GM21423 (cell line): ENCODE results near the gene SVOPL.

ENCODE experiments used
- ATAC-seq: cut with Tn5 transposase; IDR thresholded peaks from one replicate; pipeline ENCODE4 v1.9.1; 2021; ENCODE audit warnings: mild to moderate bottlenecking, moderate library complexity; ENCODE audit not compliant: unreplicated experiment

Gene SVOPL

DNA sequence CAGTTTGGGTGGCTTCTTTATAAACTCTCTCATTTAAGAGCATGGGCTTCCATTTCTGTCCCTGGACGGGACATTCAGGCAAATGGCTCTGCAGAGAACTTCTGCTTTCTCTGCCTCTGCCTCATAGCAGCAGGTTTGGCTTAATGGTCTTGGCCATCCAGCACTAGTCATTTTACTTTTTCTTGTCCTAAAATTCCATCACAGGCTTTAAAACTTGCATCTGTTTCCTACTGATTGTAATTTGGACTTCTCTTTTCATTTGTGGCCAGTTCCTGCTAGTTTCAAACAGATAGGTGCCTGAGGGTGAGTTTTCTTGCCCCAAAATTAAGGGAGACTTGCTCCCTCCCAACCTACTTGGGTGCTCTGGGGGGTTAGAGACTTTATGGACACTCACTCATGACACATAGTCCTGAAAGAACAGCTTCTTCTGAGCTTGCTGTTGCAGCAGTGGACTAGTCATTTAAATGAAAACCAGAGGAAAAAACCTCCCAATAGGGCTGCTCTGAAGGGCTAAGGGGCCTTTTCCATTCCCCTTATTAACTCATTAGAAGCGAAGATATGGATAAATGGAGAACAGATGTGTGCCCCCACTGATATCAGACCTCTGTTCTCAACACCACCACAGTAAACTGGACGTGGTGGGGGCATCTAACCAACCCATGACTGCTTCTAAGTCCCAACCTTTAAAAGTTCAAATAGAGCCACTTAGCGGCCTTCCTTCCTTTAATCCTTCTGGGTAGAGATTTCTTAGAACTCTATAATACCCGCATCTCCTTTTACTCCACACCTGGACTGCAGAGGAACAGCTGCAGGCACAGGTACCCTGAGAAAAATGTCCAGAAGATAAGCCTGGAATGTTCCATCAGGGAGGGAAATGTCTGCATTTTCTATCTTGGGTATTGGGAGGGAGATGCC, 38.8 kb downstream of the SVOPL start:
- ATAC-seq = no peak

DNA sequence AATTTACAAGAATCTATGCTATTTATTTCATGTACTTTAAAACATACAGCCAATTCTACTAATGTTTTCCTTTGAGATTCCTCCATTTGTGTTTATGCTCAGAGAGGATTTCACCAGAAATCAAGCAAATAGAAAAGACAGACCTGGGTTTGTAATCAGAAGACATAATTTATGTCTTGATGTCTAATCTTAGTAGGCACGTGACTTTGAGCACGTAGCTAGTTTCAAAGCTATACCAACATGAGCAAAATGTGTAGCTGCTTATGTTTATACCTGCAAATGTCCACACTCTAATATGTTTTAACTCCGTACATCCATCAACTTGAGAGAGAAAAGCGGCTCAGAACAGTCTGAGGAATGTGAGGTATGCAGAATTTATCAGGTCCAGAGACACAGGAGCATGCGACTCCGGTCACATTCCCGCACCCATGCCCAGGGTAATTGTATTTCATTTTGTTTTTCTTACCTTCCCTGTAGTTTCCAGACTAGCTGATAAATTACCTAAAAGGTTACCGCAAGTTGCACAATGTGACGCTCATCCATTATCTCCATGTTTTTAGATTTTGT, 40.0 kb downstream of the SVOPL start:
- no peak for ATAC-seq

DNA sequence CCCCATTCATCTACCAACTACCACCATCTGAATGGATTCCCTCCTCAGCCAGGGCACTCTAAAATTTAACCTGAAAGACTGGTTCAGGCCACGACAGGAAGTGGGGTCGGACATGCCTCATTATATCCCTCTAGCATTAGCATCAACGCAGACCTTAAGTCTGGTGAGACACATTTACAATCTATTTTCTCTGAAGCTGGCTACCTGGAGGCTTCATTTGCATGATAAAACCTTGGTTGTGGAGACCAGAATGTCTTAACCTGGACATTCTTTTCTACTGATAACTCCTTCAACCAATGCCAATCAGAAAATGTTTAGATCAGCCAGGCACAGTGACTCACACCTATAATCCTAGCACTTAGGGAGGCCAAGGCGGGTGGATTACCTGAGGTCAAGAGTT, 42.3 kb downstream of the SVOPL start:
- ATAC-seq = no peak

DNA sequence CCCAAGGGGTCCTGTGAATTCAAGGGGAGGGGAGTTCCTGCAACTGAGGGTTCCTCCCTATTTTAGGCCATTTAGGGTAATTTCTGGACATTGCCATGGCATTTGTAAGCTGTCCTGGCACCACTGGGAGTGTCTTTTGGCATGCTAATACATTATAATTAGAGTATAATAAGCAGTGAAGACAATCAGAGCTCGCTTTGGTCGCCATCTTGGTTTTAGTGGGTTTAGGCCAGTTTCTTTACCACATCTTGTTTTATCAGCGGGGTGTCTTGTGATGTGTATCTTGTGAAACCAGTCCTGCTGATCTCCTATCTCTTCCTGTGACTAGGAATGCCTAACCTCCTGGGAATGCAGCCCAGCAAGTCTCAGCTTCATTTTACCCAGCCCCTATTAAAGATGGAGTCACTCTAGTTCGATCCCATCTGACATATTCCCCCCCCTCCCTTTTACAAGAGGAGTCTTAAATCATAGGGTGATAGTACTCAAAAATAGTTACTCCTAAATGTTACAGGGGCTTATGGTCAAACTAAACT, 43.2 kb downstream of the SVOPL start:
- ATAC-seq = no peak

DNA sequence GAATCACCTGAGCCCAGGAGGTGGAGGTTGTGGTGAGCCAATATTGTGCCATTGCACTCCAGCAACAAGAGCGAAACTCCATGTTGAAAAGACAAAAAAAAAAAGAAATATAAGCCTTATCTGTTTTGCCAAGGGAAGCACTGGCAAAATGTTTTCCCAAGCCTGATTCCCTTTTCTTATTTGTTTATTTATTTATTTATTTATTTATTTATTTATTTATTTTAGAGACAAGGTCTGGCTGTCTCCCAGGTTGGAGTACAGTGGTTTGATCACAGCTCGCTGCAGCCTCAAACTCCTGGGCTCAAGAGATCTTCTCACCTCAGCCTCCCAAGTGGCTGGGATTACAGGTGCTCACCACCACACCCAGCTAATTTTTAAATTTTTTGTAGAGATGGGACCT, 44.2 kb downstream of the SVOPL start:
- no peak for ATAC-seq

DNA sequence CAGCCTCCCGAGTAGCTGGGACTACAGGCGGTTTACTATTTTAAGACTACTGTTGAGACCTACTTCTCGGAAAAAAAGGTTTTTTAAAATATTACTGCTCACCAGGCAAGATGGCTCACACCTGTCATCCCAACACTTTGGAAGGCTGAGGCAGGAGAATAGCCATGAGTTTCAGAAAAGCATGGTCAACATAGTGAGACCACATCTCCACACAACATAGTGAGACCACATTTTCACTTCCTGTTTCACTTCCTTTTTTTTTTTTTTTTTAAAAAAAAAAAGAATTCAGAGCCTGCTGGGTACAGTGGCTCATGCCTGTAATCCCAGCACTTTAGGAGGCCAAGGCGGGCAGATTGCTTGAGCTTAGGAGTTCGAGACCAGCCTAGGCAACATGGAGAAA, 46.5 kb downstream of the SVOPL start:
- ATAC-seq = no peak

DNA sequence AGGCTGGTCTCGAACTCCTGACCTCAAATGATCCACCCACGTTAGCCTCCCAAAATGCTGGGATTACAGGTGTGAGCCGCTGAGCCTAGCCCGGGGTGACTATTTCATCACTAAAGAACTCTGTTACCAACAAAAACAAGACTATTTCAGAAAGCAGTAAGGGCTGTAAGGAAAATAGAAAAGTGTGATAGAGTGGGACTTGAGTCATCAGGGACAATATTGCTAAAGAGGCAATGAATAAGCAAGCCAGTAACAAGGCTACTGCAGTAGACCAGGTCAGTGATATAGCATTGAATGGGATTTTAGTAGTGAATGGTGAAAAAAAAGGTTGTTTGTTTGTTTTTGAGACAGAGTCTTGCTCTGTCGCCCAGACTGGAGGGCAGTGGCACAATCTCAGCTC, 51.7 kb downstream of the SVOPL start:
- no peak for ATAC-seq

DNA sequence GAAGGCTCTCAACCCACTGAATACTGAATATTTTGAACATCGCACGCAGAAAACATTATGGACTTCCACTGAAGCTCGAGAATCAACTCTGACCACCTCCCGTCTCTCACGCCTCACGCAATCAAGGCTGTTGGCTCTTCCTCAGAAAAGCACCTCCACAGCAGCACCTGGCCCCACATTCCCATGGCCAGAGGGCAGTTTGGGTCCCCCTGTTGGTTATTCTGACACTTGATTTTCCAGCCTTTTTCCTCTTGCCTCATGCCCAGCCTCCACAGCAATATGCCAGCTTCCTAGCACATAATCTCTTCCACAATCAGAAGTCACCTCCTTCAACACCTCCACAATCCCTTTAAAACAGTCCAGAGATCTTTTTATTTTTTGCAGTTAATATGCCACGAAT, 55.9 kb downstream of the SVOPL start:
- ATAC-seq = no peak

DNA sequence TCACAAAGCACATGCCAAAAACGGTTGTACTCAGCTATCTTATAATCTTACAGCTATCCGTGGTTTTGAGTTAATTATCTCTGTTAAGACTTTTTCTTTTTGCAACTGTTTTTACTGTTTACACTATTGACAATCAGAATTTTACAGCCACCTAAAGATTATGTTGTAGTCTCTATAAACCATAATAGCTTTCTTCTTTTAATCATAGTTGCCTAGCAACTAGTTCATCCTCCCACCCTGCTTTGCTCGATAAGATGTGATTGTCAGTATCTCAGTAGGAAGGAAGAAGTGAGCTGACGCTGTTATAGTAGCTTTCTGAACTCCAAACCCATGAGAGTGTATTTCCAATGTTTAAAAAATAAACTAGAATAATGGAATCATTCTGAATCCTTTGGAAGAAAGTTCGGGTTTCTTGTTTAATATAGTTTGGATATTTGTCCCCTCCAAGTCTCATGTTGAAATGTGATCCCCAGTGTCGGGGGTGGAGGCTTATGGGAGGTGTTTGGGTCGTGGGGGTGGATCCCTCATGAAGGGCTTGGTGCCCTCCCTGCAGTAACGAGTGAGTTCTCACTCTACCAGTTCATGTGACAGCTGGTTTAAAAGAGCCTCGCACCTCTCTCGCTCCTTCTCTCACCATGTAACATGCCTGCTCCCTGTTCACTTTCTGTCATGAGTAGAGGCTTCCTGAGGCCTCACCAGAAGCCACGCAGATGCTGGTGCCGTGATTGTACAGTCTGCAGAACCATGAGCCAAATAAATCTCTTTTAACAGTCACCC, 68.1 kb downstream of the SVOPL start:
- ATAC-seq = no peak

DNA sequence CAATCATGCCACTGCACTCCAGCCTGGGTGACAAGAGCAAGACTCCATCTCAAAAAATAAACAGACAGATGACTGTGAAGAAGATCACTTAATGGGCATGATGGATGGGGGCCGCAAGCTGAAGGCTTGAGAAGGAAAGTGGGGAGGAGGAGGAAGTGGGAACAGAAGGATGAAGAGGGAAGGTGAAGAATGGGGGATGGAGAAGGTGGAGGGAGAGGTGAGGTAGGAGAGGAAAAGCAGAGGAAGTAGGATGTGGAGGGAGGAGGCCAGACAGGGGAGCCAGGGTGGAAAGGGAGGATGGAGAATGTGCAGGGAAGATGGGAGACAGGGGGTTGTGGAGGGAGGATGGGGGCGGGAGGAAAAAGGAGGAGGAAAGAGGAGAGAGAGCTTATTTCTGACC, 68.8 kb downstream of the SVOPL start:
- no peak for ATAC-seq

DNA sequence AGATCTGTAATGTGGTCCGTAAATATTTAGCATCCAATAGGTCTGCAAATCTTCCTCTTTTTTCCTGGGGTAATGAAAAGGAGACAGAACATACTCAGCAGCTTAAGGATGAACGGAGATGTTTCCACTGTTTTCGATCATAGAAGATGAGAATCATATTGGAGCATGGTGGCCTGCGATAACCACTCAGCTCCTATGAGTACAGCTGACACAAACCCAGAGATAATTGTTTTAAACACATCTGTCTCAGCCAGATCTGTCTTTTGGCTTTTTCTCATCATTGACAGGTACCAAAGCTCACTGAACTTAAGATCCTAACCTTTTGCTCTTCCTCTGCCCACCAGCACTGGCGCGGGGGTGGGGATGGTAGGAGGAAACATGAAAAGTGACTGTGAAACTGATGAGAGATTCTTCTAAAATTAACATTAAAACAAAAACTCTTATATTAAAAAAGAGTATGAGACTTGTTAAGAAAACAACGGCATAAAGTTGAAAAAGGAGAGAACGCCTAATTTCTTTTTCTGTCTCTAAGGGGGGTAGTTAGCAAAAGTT, 71.0 kb downstream of the SVOPL start:
- ATAC-seq = no peak

DNA sequence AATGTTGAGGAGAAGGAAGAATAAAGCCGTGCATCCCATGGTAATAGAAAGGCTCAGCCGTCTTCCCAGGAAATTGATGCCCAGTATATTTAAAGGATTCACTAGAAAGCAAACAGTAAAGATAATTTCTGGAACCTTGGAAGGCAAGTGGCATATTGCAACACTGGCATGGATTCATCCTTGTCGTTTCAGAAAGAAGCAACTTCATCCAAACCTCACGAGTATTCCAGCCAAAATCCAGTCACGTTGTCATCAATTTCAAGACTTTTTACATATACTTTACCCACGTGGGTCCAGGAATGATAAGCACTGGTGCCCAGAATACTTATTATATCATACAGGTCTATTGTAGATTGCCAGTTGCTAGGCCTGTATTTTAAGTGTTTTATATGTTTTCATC, 73.8 kb downstream of the SVOPL start:
- ATAC-seq = no peak

DNA sequence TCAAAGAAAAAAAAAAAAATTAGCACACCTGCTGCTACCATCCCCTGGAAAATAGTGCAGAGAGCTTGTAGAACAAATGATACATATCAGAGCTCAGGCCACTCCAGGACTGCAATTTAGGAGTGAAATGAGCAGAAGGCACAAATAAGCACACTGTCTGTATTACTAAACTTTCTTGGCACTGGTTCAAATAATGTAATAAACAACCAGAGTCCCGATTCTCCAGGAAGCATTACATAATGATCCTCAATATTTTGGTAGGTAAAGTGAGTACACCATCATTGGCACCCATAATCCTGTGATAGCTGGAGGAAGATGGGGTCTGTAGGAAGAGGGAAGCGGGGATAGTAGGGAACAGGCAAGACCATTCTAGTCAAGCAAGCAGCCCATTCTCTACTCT, 74.3 kb downstream of the SVOPL start:
- no peak for ATAC-seq

DNA sequence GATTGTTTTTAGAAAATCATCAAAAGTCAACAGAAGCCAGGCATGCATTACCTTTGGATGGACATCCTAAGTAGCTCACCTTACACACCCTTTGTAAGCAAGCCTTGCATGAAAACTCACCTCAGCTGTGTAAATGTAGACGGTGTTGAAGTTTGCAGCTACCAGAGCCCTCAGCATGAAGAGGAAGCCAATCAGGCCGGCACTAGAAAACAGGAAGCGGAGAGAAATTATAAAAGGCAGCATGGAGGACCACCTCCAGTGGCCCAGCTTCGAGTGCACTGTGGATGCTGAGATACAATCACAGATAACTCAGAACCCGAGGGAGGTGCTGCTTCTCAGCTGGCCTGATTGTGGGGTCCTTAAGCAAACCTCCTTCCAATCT, 75.3 kb downstream of the SVOPL start:
- no peak for ATAC-seq

DNA sequence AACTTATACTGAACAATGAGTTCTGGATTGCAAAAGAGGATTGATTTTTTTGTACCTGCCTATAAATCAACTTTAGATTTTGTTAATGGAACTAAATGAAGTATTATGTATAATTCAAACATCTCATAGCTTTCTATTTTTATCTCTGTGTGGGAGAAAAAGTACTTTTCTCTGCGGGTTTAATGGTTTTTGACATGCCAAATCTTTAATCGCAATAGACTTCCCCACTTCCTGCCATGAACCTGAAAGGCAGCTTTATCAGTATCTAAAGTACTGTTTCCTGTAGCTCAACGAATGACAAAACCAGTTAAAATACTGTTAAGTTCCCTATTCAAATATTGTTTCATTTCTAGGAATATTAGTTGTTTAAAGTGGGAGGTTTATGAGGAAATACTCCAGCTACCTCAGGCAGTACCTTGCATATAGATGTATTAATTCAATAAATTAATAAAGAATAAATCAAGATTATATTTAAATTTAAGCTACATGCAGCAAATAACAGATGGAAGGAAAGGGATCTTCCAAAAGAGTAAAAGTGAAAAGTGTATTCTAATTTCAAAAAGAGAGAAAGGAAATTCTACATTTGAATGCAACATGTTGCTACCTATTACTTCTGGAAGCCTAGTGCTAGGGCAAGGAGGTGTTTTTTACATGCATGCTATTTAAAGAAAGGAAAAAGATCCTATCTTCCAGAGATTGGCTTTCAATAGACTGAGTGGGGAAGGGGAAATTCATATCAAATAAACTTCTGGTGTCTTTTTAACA, 75.9 kb downstream of the SVOPL start:
- no peak for ATAC-seq

DNA sequence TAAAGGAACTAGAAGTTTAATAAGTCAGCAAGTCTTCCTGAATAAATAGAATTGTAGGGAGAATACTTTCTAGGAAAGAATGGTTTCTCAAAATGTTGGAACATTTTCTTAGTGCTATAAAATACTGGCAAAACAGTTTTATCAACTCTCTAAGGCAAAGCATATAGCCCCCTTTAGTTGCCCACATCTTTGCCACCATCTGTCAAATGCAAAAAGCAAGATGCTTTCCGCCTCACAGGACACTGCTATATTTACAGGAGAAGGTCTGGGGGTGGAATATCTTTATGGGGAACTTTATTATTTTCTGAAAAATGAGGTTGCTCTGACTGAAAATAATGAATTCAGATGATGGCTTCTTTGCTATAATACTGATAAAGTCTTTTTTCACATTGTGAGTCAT, 78.3 kb downstream of the SVOPL start:
- ATAC-seq = no peak

DNA sequence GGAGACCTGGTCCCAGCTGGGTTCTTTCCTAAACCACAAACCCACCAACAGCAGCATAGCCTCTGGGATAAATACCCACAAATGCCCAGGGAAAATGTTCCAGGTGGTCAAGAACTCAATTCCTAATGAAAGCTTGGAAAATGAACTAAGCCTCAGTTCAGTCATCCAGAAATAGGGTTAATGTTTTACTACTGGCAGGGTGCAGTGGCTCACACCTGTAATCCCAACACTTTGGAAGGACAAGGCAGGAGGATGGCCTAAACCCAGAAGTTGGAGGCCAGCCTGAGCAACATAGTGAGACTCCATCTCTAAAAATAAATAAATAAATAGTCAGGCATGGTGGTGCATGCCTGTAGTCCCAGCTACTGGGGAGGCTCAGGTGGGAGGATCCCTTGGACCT, 82.2 kb downstream of the SVOPL start:
- no peak for ATAC-seq

DNA sequence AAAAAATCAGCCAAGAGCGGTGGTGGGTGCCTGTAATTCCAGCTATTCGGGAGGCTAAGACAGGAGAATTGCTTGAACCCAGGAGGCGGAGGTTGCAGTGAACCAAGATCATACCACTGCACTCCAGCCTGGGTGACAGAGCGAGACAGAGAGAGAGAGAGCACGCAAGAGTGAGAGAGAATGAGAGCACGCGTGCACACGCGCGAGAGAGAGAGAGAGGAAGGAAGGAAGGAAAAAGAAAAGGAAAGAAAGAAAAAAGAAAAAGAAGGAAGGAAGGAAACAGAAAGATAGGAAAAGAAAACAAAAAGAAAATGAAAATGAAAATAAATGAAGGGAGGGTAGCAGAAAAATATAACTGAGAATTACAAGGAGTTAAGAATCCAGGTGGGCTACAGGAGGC, 82.7 kb downstream of the SVOPL start:
- ATAC-seq = no peak

DNA sequence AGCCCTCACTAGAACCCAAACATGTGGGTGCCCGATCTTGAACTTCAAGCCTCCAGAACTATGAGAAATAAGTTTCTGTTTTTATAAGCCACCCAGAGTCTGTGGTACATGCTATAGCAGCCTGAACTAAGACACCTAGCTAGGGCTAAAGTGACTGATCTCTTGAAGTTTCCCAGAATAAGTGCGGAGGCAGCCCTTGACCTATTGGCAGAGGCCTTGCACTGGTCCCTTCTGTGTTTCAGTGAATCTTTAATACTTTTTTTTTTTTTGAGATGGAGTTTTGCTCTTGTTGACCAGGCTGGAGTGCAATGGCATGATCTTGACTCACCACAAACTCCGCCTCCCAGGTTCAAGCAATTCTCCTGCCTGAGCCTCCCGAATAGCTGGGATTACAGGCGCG, 85.1 kb downstream of the SVOPL start:
- no peak for ATAC-seq

DNA sequence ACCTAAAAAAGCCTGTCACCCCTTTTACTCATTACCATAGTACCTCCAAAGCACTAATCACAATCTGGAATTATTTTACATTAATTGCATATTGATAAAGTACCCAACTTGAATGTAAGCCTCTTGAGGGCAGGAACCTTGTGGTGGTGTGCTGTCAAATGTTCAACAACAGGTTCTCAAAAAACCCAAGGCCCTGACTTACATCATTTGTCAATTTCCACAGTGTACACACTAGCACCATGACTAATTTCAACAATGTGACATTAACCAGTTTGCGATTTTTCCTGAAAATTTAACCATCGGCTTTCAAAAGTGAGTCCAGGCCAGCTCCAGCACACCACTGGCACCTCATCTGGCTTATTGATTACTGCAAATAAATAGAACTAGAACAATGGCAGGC, 87.5 kb downstream of the SVOPL start:
- no peak for ATAC-seq
